Measurements from ENCODE around the gene LTA.

- TF ChIP-seq, protein P1, sequence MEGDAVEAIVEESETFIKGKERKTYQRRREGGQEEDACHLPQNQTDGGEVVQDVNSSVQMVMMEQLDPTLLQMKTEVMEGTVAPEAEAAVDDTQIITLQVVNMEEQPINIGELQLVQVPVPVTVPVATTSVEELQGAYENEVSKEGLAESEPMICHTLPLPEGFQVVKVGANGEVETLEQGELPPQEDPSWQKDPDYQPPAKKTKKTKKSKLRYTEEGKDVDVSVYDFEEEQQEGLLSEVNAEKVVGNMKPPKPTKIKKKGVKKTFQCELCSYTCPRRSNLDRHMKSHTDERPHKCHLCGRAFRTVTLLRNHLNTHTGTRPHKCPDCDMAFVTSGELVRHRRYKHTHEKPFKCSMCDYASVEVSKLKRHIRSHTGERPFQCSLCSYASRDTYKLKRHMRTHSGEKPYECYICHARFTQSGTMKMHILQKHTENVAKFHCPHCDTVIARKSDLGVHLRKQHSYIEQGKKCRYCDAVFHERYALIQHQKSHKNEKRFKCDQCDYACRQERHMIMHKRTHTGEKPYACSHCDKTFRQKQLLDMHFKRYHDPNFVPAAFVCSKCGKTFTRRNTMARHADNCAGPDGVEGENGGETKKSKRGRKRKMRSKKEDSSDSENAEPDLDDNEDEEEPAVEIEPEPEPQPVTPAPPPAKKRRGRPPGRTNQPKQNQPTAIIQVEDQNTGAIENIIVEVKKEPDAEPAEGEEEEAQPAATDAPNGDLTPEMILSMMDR (conservative IDR thresholded peaks at IDR 0.05; ENCODE audit: low read depth in 2 of 2): no peak
- TF ChIP-seq POLR2AphosphoS5 (IDR thresholded peaks at IDR 0.05; ENCODE audit: low read depth) (no peak), EZH2 (IDR thresholded peaks at IDR 0.05; ENCODE audit: low read depth, unreplicated experiment) (no peak)
These were observed 38.9 kb downstream of the LTA start for GRCh38 chr6:31610968-31611367.

All from GM23338 (cell line).